ENCODE measurements around the gene SSR3. TPM values are rescaled to one million over a fixed set of nuclear protein-coding genes. Genes with fewer than 3 reads are reported as not detected.

The SSR3 gene
- total RNA-seq, 1 experiment from 2014 or later: 312 TPM

- DNase-seq: no peak
- no TSS peak for BruUV-seq (replicated peaks)
- no peak overlapping the region for H3K27ac Mint-ChIP-seq (ENCODE audit: unreplicated experiment)
- no peak for TF ChIP-seq CTCF (IDR thresholded peaks at IDR 0.05; ENCODE audit: unreplicated experiment)
- no peak overlapping the region for H3K4me3 Mint-ChIP-seq (ENCODE audit: low read depth, unreplicated experiment)
- CTCF ChIA-PET: interaction anchor here (0.8 kb wide), 1 partner anchor 13 kb away, joined by 4 read pairs; no protein-coding TSS in a partner anchor
- no peaks in the 10 kb centered on the region for H3K9me3 Mint-ChIP-seq (ENCODE audit: low read depth, unreplicated experiment)
- intact Hi-C loops (cut with micrococcal nuclease; ENCODE audit: unreplicated experiment): no loop called here
- H3K27me3 Mint-ChIP-seq (ENCODE audit: unreplicated experiment): no peaks in the 10 kb centered on the region
- H3K36me3 Mint-ChIP-seq (ENCODE audit: insufficient read depth, unreplicated experiment): peaks cover 76% of the 10 kb centered on the region
- peaks cover 30% of the 10 kb centered on the region for H3K4me1 Mint-ChIP-seq (ENCODE audit: low read depth, unreplicated experiment)
Measured at GRCh38 chr3:156548902-156549301, 6.0 kb downstream of the SSR3 start.

DNA sequence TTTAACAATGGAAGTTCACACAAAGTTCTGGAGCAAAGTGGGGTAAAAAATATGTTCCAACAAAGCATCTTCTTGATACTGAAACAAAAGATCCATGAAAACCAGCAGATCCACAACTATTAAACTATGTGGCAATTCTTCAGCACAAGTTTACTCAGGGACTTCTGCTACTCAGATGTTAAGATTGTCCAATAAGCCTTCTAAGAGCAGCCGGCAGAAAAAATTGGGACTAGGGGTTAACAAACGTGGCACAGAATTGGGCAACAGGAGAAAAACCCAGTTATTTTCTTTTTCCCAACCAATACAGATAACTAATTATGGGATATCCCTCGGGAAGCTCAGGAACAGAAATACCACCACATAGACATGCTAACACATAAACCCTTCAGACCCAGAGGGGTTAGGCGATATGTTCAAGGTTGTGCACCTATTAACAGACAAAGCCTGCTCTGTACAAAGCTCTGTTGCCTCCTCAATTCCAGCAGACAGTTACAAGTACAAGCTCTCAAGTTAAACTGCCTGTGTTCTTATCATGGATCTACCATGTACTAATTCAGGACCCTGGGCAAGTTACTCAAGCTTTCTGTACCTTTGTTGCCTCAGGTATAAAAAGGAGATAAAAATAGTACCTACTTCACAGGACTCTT, 6.8 kb downstream of the SSR3 start:
- Mint-ChIP-seq H3K4me1 (ENCODE audit: low read depth, unreplicated experiment) (peaks cover 30% of the 10 kb centered on the region), H3K4me3 (ENCODE audit: low read depth, unreplicated experiment) (no peak overlapping the region), H3K9me3 (ENCODE audit: low read depth, unreplicated experiment) (no peaks in the 10 kb centered on the region), H3K27me3 (ENCODE audit: unreplicated experiment) (no peaks in the 10 kb centered on the region), H3K36me3 (ENCODE audit: insufficient read depth, unreplicated experiment) (peaks cover 76% of the 10 kb centered on the region), H3K27ac (ENCODE audit: unreplicated experiment) (no peak overlapping the region)
- DNase-seq: no peak
- BruUV-seq (replicated peaks): no TSS peak
- CTCF ChIA-PET: interaction anchor here (0.8 kb wide), 1 partner anchor 13 kb away, joined by 4 read pairs; no protein-coding TSS in a partner anchor
- intact Hi-C loops (cut with micrococcal nuclease; ENCODE audit: unreplicated experiment): no loop called here
- TF ChIP-seq CTCF (IDR thresholded peaks at IDR 0.05; ENCODE audit: unreplicated experiment): no peak

GRCh38 chr3:156547637-156548036, 7.3 kb downstream of the SSR3 start:
- H3K36me3 Mint-ChIP-seq (ENCODE audit: insufficient read depth, unreplicated experiment): peaks cover 75% of the 10 kb centered on the region
- H3K27ac Mint-ChIP-seq (ENCODE audit: unreplicated experiment): no peak overlapping the region
- no TSS peak for BruUV-seq (replicated peaks)
- no peaks in the 10 kb centered on the region for H3K9me3 Mint-ChIP-seq (ENCODE audit: low read depth, unreplicated experiment)
- CTCF ChIA-PET: no interaction called here
- no peak for TF ChIP-seq CTCF (IDR thresholded peaks at IDR 0.05; ENCODE audit: unreplicated experiment)
- intact Hi-C loops (cut with micrococcal nuclease; ENCODE audit: unreplicated experiment): no loop called here
- peaks cover 26% of the 10 kb centered on the region for H3K4me1 Mint-ChIP-seq (ENCODE audit: low read depth, unreplicated experiment)
- no peak for DNase-seq
- no peak overlapping the region for H3K4me3 Mint-ChIP-seq (ENCODE audit: low read depth, unreplicated experiment)
- H3K27me3 Mint-ChIP-seq (ENCODE audit: unreplicated experiment): no peaks in the 10 kb centered on the region

- intact Hi-C loops (cut with micrococcal nuclease; ENCODE audit: unreplicated experiment): loop anchor here (5.0 kb wide), 1 partner anchor 274 kb away; no protein-coding TSS in a partner anchor
- H3K4me3 Mint-ChIP-seq (ENCODE audit: low read depth, unreplicated experiment): no peak overlapping the region
- DNase-seq: no peak
- TF ChIP-seq CTCF (IDR thresholded peaks at IDR 0.05; ENCODE audit: unreplicated experiment): no peak
- no peaks in the 10 kb centered on the region for H3K27me3 Mint-ChIP-seq (ENCODE audit: unreplicated experiment)
- no peaks in the 10 kb centered on the region for H3K9me3 Mint-ChIP-seq (ENCODE audit: low read depth, unreplicated experiment)
- H3K4me1 Mint-ChIP-seq (ENCODE audit: low read depth, unreplicated experiment): no peaks in the 10 kb centered on the region
- CTCF ChIA-PET: interaction anchor here (0.7 to 2.0 kb wide), 3 partner anchors 11 to 539 kb away, joined by 3 to 7 read pairs (median 4); partner anchors contain the start of gene SSR3
- no peak overlapping the region for H3K27ac Mint-ChIP-seq (ENCODE audit: unreplicated experiment)
- peaks cover 70% of the 10 kb centered on the region for H3K36me3 Mint-ChIP-seq (ENCODE audit: insufficient read depth, unreplicated experiment)
- no TSS peak for BruUV-seq (replicated peaks)
Measured at GRCh38 chr3:156543043-156543555, 11.8 kb downstream of the SSR3 start.
